HK-2 (cell line): Measurements from ENCODE around the gene RPGRIP1L.

ENCODE experiments used
- DNase-seq: peaks from one replicate; pipeline ENCODE4 v3.0.0-alpha.2; 2018; ENCODE audit not compliant: unreplicated experiment

Gene RPGRIP1L

DNA sequence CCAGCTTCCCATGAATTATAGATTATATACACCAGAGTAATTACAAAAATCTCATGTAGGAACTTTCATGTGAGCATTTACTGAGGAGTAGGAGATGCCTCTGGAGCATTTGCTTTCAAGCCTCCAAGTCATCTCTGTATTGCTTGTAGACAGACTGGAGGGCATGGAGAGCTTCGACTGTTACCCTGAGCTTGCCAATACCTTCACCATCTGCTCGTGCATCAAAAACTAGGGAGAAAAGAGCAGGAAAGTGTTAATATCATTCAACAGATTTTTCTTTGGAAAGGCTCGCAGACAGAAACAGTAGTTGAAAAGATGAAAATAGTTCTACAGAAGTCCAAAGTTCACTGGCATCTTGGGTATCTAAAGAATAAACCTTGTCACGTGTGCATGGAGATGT lies 101.7 kb downstream of the RPGRIP1L start:
- no peak for DNase-seq

DNA sequence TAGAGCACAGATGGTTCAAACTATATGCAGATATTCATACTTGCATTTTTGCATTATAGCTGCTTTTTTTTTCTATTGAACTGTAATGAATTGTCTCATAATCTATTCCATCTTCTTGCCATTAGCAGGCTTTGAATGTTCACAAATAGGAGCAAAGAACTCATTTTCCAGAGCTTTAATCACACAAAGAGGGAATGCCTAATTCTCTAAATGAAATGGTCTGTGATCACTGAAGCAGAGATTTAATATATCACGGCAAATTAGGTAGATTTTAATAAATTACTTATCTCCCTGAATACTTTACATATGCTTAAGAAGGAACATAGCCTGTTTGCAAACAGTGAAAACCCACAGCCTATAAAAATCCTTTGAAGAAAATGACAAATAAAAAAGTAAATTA lies 103.0 kb downstream of the RPGRIP1L start:
- no peak for DNase-seq

DNA sequence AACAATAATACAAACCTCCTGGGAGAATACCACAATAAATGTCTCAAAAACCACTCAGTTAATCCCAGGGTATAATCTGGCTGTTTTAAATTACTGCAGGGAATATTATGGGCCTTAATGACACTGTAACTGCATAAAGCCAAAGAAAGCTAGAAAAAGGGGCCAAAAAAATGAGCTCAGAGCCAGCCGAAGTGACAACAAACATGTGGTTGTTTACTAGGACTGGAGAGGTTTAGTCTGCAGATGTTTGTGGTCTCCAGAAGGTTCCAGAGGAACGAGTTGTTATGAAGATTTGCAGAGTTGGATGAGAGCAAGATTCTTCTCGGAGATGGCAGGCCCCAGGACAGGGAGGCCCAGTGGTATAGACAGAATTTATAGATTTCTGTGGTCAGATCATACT lies 103.5 kb downstream of the RPGRIP1L start:
- no peak for DNase-seq

DNA sequence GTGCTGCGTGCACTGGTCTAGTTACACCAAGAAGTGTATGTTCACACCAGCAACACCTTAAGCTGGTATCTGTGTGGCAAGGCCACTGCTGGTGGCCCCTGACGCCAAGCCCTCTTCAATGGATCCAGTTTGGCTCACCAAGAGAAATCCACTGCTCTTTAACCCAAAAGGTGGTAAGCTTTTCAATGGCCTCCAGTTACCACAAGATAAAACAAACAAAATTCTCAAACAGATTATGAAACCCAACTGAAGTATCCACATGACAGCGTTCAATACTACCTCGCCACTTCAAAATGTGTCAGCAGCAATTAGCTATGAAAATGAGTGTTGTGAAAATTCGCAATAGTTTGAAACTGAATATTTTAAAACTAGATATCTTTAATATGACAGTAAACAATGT lies 104.1 kb downstream of the RPGRIP1L start:
- DNase-seq, result no peak

DNA sequence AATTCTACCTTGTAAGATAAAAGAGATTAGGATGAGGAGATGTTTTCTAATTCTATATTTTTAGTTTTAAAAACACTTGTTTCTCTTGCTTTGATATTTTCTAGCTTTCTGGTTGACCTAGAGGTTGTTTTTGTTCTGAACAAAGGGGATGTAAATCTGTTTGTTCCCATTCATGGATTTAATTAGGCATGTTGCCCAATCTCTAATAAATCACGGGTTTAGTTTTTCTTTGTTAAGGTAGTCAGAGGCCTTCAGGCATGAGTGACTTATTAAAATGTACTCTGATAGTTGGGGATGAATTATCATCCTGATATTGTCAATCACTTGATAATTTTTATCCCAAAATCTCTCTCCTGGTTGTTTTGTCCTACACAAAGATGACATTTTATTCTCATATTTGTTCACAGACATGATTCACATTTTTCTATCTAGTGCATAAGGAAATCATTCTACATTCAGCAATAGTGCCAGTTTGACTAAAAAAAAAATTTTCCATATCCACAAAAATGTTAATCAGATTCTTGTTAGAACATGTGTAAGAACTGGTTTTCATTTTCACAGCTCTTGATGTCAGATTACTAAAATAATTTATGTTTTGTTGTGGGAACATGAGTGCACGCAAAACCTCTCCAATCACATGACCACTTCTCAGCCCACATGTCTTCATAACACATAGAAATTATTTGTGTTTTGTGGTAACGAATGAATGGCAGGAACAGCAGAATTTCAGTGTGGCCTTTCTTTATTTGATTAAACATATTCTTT lies 105.0 kb downstream of the RPGRIP1L start:
- no peak for DNase-seq

DNA sequence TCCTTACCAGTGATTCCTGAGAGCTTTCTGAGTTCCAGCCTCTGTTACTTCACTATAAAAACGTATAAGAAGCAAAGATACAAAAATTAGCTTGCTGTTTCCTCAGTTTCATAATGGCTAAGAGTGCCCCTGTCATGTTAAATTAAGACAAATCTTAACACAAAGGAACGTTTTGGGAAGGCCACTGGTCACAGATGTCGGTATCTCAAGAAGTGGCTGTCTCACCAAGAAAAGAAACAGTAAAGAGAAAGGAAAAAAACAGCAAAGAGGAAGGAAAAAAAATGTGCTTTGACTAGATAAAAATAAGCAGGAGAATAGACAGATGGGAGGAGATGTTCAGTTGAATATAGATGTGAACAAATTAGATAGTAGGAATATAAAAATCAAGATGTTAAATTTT lies 105.9 kb downstream of the RPGRIP1L start:
- no peak for DNase-seq

DNA sequence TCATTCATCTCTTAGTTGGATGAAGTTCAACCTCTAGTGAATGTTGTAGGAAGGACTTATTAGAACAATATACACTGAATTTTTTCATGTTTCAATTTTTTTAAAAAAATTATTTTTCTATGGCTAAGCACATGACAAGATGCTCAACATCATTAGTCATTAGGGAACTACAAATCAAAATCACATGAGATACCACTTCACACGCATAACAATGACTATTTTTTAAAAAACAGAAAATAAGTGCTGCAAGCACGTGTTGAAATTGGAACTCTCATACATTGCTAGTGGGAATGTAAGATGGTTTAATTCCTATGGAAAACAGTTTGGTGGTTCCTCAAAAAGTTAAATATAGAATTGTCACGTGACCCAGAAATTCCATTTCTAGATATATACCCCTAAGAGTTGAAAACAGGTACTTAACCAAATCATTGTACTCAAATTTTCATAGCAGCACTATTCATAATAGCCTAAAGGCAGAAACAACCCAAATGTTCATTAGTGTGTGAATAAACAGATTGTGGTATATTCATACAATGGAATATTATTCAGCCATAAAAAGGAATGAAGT lies 115.5 kb downstream of the RPGRIP1L start:
- DNase-seq, result no peak

DNA sequence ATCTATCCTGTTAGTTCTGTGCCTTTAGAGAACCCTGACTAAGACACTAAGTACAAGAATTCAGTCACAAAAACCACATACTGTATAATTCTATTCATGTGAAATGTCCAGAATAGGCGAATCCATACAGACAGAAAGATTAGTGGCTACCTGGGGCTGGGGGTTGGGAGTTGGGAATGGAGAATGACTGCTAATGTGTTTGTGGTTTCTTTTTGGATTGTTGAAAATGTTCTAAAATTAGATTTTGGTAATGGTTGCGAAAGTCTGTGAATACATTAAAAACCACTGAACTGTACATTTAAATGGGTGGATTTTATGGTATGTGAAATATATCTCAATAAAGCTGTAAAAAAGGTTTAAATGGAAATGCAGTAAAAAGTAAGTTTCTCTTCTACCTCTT lies 120.3 kb downstream of the RPGRIP1L start:
- no peak for DNase-seq

DNA sequence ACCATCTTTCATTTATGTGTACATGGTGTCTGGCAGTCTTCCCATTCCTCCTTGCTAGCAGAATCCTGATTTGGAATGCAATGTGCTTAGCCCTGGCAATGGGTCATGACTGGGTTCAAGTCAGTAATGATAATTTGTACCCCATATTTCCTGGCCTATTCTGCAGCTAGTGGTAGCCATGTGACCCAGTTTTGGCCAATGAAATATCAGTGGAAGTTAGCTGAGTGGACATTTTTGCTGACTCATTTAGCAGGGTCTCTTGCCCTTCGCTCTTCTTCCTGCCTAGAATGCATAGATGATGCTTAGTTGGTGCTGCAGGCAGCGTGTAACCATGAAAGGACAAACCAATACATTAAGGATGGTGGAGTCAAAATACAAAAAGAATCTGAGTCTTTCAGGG lies 121.9 kb downstream of the RPGRIP1L start:
- no peak for DNase-seq

DNA sequence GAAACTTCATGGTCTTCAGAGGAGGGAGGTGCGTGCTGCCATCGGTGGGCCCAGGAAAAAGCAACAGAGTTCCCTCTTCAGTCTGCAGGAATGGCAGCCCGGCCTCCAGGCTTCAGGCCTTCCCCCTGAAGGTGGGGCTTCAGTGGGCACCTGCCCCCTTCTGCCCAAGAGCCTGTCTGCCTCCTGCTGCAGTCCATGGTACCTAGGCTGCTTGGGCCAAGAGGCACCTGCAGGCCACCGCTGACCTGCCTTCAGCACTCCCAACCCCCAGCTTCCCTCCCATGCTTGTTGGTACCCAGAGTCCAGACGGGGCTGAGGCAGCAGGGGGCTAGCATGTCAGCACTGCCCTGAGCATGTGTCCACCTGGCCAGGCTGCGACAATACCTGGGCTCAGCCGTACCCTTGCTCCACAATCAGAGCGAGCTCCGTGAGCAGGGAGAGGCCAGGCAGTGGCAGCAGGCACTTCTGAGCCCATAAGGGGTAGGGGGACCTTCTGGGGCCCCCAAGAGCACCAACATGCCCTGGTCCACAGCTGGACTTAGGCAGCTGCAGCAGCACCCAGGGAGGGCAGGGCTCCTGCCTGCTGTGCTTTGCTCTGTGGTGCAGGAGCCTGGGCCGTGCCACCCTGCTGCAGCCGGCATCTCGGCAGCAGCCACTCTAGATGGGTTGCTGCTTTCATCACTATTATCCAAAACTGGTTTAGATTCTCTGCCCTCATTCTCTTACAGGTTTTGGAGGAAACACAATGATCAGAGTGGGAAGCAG lies 123.4 kb downstream of the RPGRIP1L start:
- DNase-seq, result no peak

DNA sequence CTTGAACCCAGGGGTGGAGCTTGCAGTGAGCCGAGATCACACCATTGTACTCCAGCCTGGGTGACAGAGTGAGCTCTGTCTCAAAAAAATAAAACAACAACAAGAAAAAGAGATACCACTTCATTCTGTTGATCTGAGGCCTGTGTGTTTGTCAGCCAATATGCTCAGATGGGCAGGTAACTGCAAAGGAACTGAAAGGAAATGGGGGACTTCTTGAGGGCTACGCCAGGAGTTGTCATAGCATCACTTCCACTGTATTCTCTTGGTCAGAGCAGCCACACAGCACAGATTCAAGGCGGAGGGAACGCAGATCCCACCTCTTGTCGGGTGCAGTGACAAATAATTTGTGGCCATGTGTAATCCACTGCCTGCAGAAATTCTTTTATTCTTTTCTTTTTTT lies 126.8 kb downstream of the RPGRIP1L start:
- no peak for DNase-seq

DNA sequence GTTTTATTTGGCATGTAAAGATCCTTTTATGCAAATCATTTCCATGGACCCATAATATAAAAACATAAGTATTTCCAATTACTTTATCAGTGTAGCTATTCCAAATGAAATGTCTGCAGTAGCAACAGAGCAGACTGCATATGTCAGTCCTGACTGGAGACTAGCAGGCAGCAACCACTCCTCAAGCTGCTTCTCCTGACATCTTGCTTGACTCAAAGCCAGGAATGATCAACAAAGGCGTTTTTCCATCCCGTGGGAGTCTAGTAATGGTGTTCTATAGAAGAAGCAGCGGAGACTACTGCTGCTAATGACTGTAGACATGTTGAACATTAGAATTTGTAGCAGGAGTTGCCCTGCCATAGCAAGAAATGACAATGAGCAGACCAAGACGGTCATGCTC lies 127.4 kb downstream of the RPGRIP1L start:
- no peak for DNase-seq

DNA sequence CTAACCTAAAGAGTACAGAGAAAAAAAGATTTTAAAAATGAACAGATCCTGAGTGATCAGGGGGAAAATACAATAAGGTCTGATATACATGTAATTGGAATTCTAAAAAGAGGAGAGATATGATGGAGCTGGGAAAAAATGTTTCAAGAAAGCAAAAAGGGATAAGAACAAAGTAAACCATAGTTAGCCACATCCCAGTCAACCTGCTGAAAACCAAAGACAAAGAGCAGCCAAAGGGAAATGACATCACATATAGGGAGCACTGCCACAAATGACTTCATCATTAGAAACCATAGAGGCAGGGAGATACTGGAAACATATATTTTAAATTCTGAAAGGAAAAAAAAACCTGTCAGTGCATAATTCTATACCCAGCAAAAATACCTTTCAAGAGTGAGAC lies 131.9 kb downstream of the RPGRIP1L start:
- DNase-seq, result no peak

DNA sequence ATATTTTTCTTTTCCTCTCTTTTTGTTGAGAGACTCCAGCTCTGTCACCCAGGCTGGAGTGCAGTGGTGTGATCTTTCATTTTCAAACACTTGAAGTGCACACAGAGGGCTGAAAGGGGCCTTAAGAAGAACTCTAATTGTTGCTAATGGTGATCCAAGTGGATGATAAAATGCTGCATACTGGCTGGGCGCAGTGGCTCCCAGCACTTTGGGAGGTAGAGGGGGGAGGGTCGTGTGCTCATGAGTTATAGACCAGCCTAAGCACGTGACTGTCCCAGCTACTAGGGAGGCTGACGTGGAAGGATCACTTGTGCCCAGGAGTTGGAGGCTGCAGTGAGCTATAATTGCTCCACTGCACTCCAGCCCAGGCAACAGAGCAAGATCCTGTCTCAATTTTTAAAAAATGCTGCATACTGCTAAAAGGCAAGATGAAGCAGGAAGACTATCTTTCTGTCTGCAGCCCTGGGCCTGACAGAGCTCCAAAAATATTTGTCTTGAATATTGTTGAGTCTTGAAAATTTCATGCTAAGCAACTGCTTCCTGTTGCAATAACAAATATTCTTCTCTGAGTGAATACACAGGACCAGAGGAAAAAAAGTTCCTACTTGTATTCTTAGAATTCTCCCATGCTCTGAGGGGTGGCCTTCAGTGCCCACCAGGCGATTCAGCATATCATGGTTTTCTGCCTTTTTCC lies 137.0 kb downstream of the RPGRIP1L start:
- no peak for DNase-seq

DNA sequence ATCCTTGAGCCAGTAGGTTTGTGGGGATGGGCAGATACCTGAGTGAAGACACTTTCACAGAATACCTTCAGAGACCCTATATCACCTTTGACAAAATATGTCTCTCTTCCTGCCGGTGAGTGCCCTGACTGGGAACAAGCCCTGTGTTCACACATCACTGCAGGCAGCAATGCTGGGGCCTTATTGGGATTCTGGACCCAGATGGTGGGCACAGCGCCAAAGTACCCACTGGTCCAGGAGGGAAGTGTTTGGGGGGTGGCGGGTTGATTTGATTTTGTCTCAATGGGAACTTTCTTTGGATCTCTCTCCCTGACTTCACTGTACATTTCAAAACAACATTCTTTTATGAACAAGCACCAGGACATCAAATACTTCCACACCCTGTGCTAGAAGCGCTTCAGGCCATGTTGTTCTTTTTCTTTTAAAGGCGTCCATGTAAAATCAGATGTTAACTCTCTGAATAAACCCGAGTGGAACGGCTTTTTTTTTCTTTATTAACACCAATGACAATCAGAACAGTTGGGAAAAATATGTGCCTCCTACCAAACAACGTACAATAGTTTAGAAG lies 138.3 kb downstream of the RPGRIP1L start:
- DNase-seq, result no peak

DNA sequence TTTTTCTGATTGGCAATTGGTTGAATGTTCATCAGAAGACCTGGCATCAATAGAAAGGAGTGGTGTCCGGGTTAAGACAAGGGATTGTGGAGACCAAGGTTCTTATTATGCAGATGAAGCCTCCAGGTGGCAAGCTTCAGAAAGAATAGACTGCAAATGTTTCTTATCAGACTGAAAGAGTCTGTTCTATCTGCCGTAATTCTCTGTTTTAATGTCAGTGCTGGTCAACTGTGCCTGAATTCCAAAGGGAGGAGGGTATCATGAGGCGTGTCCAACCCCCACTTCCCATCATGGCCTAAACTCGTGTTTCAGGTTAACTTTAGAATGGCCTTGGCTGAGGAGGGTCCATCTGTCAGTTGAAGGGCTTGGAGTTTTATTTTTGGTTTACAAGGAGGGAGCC lies 140.2 kb downstream of the RPGRIP1L start:
- no peak for DNase-seq

DNA sequence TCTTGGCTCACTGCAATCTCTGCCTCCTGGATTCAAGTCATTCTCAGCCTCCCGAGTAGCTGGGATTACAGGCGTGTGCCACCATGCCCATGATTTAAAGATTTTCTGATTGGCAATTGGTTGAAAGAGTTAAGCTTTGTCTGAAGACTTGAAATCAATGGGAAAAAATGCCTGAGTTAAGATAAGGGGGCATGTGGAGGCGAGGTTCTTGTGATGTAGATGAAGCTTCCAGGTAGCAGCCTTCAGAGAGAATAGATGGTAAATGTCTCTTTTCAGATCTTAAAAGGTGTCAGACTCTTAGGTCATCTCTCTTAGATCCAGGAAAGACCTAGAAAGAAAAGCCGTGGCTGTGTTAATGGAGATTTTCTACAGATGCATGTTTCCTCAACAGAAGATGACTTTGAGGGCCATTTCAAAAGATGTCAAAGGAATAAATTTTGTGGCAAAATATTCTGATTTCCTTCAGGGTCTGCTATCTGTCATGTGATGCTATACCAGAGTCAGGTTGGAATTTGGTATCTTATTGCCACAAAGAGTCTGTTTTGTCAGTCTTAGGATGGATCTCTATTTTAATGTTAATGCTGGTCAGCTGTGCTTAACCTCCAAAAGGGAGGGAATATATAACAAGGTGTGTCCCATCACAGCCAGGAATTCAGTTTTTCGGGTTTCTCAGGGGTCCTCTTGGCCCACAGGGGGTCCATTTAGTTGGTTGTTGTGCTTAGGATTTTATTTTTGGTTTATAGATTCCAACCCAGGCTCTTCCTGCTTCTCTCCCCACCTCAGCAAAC lies 142.4 kb downstream of the RPGRIP1L start:
- no peak for DNase-seq

DNA sequence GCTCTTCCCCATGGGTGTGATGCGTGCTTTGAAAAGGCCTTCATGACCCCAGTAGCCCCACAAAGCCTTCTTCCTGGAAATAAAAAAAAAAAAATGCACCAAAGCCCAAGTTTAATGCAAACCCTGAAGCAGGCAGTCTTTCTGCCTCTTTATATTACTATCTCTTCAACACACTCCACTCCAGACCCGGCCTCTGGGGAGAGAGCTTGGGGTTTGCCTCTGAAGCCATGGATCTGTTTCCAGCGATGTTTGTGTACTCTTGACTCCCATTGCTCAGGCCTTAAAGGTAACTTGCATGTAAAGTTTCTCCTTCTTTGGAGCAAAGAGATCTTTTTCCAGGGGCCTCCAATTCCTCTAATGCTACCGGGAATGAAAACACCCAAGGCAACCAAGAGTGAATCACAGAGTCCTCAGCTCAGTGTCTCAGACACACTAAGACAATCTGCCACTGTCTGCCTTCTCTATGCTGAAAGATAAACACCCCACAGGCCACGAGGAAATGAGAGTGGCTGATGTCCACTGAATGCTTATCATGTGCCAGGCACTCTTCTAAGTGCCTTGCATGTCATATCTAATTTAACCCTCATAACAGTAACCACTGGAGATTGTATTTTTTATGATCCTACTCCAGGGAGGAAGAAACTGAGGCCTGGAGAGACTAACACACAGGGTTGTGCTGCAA lies 144.2 kb downstream of the RPGRIP1L start:
- no peak for DNase-seq

DNA sequence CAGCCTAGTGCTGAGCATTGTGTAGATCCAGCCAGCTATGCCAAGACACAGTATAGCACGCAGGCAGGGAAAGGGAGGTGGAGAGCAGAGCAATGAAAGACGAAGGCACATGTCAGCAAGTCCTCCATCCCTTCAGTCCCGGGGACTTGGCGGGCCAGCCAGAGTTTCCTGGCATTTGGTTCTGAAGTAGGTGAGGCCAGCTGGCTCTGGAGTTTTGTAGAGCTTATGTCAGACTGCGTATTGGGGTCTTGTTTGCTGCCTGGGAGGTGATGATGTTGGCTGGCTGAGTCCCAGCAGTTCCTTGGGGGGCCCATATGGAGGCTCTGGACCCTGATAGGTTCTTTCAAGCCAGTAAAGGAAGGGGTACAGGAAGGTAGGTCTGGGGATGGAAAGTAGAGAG lies 144.9 kb downstream of the RPGRIP1L start:
- DNase-seq, result no peak

DNA sequence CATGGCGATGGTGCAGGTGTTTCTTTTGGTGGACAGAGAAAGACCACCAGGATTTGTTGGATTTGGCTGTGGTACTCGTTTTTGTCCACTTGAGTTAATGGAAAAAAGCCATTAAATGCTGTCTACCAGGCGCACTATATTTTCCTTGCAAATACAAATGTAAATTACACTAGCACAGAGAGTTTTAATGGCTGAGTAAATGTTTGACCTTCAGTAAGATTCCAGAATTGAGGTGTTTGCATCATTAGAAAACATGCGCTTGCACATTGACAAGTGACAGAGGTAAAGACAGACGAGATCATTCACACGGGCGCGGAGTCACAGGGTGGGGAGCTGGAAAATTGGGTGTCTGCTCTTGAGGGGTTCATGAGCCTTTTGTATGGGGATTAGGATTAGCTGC lies 147.1 kb downstream of the RPGRIP1L start:
- DNase-seq, result no peak
